HG02870 (cell line): Measurements from ENCODE around the gene TFB2M.
A peak's percentile ranks its signal among the peaks of the same experiment; 100 is the strongest.

Source experiments
- ATAC-seq: cut with Tn5 transposase; IDR thresholded peaks from one replicate; pipeline ENCODE4 v1.9.1; 2021; ENCODE audit warnings: mild to moderate bottlenecking, moderate library complexity; ENCODE audit not compliant: unreplicated experiment

Gene TFB2M

DNA sequence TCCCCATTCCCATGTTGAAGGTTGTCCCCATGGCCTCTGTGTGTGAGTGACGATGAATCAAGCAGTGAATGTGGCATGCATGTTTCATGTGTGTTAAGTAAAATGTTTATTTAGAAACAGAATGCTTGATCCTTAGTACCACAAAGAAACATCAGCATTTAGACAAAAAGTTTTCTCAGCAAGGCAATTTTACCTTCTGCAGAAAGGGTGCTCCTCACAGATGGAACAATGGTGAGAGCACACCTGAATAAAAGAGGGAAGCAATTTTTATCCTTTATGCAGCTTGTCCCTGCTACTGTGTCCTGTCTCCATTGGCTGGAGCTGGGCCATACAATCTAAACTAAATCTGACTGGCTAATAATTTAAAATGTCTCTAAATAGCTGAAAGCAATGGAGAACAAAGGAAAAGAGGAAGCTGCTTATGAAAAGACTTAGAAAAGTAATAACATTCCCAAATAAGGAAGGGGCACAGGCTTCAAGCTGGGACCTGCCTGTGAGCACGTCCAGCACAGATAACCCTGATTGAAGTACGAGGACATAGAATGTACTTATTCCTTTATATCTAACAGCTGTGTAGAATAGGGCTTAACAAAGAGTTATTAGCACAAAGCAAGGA, 50.6 kb downstream of the TFB2M start:
- ATAC-seq: no peak

DNA sequence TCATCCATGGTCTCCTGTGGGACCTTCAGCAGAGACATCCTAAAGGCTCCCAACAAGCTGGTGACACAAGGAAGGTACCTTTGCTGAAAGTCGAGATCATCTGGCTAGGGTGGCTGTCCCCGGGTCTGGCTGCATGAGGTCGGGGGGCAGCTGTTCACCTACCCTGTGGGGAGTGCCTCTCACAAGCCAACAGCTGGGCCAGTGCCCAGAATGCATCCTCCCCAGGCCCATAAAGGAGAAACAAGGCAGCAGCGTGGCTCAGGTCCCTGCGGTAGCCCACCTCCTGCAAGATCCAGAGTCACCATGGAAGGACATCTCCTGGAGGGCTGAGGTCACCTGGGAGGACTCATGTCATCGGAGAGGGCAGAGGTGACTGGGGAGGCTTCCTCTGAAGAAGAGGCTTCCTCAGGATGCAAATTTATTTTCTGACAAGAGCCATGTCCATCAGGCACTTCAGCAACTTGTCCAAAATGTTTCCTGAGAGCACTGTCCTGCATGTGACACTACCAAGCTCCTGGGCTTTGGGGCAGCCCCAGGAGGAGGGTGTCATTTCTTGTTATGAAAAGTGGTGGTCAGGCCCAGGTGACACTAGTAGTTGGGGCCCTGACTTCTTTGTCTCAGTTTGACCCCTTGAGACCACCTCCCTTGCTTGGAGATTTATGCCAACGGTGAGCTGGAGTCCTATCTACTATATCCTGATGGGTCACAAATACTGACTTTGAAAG, 52.3 kb downstream of the TFB2M start:
- ATAC-seq: no peak

DNA sequence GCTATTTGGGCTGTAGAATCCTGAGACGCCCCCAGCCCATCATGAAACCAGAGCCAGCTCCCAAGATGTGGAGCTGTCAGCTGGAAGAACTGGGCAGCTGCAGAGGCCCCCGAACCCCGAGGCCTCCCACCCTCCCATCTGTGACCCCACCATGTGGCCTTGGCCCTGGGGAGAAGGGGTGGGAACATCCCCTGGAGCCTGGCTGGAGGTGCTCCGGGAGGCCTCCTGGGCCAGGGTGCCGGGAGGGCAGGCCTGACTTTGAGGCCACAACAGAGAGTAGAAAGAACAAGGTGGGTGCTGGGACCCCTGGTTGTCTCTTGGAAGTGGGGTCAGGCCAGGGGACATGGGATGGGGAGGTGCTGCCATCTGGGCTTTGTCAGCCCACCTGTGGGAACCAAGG, 53.0 kb downstream of the TFB2M start:
- no peak for ATAC-seq

DNA sequence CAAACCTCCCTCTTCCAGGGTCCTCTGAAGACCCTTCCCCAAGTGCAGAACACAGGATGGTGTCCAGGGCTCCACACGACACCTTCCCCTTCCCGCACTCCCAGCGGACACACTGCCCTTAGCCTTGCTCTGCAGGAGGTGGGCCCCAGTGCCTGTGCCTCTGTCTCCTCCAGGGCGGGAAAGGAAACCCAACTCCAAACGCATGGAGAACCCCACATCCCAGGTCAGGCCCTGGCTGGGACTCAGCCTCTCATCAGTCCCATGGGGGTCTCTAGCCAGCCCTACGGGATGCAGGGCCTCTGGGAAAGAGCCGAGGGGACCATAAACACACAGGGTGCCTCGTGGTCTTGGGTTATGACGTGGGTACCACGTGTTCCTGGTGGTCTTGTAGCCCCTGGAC, 53.4 kb downstream of the TFB2M start:
- ATAC-seq: no peak

DNA sequence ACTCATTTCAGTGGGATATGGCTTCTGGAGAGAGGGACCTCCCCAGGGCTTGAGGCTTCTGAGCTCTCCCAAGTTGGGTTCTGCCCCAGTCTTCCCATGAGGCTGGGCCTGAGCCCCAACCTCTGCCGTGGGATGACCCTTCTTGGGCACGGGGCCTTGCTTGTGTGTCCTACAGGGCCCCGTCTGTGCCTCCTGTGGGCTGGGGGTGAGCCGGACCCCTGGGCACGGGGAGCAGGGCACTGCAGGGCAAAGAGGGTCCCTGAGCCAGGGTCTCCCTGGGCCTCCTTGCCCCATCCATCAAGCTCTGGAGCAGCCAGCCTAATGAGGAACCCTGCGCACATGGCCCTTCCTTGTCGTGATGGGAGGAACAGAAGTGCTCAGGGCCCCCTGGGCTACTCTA, 53.8 kb downstream of the TFB2M start:
- ATAC-seq: no peak

DNA sequence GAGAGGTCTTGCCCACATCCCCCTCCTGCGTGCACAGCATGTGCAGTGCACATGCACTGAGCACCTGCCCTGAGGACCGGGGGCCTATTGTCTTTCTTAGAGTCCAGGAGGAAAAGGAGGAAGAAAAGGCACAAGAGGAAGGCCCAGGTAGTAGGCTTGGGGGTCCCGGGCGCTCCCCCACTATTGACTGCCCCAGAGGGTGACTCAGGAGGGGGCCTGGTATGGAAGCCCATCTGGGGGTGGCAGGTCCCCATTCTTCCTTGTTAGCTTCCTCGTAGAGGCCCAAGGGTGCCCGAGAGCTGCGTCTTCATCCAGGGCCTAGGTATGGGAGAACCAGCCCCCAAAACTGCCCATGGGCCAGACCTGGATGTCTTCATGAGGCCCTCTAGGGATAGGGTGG, 54.9 kb downstream of the TFB2M start:
- no peak for ATAC-seq

DNA sequence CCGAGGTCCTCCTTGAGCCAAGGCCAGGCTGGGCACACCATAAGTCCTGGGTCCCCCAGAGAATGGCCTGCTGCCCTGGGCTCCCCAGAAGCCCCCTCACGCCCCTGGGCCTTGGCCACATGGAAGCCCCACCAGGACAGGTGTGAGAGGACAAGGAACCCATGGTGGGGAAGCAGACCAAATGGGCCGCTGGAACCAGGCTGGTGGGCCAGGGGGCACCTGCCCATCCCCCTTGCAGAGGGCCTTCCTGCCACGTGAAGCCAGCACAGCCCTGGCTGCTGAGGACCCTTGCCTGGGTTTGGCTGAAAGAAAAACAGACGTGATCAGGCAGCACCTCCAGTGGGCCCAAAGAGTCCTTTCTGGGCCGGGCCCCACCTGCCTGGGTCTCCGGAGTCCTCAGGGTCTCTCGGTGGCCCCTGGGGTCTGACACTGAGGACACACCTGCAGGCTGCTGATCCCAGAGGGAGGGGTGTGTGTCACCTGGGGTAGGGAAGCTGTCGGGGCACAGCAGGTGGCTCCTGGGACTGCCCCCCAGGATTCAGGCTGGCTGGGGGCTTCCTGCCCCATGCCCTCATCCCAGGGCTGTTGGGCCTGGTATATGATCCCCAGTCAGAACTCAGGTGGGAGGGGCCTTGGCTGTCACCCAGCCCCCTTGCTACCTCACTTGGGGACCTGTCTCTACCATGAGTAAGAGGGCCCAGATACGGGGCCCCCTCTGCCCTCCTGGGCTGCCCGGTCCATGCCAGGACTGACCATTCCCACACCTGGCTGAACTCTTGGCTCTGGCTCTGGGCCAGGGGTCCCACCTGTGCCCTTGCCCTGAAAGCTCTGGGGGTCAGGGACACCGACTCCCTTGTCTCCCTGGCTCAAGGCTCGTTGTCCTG, 55.7 kb downstream of the TFB2M start:
- no peak for ATAC-seq

DNA sequence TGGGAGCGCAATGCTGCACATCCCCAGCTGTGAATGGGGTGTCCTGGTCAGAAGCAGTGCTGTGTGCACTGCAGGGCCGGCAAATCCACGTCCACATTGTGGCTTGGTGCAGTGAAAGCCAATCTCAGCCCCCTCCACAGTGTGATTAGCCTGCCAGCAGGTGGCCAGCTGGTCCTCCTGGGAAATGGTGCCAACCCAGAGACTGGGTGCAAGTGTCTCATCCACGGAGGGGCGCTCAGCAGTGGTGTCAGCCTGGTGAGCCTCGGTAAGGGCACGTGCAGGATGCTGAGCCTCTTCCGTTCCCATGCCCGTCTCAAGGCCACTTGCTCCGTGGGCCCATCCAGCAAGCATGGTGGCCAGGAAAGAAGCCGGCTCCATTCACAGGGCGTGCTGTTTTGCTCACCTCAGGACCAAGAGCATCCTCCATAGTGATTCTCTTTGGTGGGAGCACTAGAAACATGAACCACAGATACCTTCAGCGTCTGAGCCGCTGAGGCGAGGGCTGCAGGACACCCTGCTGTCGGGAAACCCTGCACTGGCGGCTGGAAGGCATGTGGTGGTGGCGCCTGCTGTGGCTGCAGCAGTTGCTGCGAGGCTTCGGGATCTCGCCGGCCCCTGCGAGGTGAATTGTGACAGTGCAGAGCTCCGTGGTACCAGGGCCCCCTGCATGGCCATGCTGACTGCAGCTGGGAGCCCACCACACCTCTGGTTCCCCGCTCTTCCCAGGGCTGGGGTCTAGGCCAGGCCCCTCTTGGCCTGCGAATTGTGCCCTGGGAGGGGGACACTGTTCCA, 57.0 kb downstream of the TFB2M start:
- no peak for ATAC-seq

DNA sequence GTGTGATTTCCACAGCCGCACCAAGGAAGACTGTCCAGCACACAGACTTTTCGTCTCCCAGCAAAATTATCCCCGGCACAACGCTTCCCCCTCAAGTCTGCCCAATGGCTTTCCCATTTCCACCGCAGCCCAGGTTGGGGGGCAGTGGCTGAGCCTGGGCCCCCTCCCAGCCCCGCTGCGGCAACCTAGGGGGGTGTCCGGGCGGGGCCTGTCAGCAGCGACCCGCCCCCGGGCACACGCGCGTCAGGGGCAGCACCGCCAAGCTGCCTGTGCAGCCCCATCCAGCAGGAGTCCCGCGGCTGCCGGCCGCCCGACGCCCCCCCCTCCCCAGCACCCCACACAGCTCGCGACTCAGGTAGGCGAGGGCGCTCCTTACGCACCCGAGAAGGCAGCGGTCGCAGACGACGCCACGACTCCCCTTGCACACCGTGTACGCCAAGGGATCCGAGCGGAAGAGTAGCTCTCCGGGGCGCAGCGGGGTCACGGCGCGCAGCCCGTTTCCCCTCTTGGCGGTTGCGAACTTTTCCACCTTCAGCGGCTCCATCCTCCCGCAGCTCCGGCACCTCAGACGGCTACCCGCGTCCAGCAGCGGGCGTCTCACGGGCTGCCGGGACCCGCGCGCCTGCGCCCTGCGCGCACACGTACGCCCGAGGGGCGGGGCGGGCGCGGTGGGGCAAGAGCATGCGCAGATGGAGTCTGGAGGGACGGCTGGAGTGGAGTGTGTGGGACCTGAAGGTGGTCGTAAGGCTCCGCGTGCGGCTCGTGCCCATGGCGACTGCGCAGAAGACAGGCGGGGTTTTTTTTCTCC, 59.2 kb downstream of the TFB2M start, which contains the start of gene SMYD3:
TSS of gene SMYD3 (minus strand) at position 606 of the 808 bp plus-strand sequence.
- peak; percentile 85 for ATAC-seq

DNA sequence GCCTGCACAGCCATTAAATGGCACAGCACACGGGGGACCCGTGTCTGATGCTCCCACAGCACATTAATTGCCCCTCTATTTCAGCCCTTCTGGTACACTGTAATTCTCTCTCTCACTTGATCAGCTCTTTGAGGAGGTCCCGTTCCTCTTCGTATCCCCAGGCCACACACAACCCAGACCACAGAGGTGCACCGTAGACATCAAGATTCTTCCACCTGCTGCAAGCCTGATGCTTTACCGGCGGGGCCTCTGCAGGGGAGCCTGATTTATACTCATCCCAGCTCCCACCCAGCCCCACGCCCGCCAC, 59.7 kb downstream of the TFB2M start:
- ATAC-seq: peak; percentile 26

DNA sequence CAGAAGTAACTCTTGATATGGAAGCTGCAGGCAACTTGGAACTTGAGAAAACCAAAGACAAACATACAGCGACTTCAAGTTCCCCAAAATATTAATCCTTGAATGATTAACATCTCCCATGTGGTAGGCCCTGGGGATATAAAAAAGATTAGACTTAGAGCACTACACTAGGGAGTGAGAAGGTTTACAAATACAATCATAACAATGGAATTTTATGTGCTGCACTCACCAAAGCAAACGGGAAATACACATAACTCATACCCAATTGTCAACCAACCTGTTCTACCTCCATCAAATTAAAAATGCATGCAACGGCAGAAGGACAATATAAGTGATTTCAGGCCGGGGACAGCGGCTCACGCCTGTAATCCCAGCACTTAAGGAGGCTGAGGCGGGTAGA, 62.7 kb downstream of the TFB2M start:
- ATAC-seq: no peak

DNA sequence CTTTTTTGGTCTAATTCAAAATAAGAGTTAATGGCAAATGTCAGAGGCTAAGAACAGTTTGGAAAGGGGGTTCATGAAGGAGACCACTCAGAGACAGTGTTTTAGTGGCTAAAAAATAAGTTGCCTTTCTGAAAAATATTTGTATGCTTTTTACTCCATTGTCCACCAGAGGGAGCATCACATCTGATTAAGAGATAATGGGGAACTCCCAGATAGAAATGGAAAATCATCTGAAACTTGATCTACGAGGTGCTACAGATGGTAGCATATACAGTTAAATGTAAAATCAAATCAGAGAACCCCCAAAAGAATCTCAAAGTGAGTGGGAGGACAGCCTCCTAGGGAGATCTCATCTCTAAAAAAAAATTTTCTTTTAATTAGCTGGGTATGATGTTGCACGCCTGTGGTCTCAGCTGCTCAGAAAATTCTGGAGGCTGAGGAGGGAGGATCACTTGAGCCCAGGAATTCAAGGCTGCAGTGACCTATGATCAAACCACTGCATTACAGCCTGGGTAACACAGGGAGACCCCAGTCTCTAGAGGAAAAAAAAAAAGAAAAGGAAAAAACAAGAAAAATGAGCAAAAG, 68.6 kb downstream of the TFB2M start:
- ATAC-seq: peak; percentile 64

DNA sequence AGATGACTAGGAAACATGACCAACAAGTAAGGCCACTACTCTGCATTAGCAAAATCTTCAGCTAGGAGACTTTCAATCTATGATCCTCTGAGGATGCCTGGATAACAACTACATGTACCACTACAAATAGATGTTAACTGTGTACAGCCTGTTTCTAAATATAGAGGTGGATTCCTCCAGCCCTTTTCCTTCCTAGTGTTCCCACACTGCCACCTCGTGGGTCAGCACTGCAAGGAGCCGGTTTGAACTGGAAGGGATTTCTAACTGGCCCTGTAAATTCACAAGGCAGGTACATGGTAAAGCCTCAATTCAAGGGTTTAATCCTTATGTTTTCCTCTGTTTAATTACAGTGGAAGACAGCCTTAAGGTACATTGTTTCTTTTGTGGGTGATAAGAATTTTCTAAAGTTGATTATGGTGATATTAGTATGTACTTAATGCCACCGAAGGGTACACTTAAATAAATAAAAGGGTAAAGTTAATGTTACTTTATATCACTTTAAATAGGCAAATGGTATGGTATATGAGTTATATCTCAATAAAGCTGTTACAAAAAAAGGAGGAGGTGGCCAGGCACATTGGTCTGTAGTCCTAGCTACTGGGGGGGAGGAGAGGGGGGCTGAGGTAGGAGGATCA, 73.3 kb downstream of the TFB2M start:
- ATAC-seq: no peak

DNA sequence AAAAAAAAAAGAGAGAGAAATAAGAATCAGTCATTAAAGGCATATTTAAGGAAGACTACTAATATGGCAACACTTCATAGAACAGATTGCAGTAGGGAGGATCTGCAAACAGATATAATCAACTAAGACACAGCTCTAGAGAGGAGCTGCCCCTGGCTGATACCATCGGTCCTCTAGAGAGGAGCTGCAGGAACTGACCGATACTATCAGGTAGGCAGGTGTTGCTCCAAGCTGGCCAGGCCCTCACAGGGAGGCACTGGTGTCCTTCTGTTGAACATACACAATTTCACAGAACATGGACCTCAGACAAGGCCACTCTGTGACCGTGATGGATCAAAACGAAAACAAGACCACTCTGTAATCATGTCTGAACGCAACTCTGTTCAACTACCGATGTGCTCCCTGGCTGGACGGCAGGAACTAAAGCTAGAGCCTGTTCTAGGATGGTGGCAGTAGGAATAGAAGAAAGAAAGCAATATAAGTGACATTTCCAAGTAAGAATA, 74.5 kb downstream of the TFB2M start:
- no peak for ATAC-seq
